ENCODE measurements around the gene TSACC.
A peak's percentile ranks its signal among the peaks of the same experiment; 100 is the strongest.
"Not testable (repeated sequence)": the region's sequence is repeated elsewhere in the genome, so short reads cannot be mapped to it uniquely, and the experiment has no call there.

The TSACC gene

GRCh38 chr1:156338180-156338976 is at the start of gene TSACC, which contains the start of gene CCT3:
Gene TSACC (plus strand): TSS chr1:156338526. CDS start chr1:156339758, 1,232 bp downstream.
Gene CCT3 (minus strand): TSS chr1:156338292. CDS start chr1:156338184, 108 bp downstream.
- DNase-seq (ENCODE audit: low spot score) = peak; percentile 100

- no peak for DNase-seq (ENCODE audit: low spot score)
These were observed 48.5 kb upstream of the TSACC start for GRCh38 chr1:156289857-156290256.

GRCh38 chr1:156291226-156292061 is 46.9 kb upstream of the TSACC start:
- peak; percentile 86 for DNase-seq (ENCODE audit: low spot score)

DNA sequence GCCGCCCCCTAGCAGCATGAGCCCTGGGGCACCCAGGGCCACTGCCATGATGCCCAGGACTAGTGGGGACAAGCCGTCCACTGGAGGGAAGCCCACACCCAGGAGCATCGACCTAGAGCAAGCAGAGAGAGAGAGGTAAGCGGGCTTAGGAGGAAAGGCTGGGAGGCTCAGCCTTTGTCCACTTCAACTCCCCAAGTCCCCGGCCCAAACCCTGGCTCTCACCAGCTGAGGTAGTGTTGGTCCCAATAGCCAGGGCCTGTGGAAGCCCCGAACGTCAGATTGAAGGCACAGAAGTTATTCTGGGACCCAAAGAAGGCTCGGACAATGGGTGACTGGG is 45.3 kb upstream of the TSACC start:
- DNase-seq (ENCODE audit: low spot score) = no peak

DNA sequence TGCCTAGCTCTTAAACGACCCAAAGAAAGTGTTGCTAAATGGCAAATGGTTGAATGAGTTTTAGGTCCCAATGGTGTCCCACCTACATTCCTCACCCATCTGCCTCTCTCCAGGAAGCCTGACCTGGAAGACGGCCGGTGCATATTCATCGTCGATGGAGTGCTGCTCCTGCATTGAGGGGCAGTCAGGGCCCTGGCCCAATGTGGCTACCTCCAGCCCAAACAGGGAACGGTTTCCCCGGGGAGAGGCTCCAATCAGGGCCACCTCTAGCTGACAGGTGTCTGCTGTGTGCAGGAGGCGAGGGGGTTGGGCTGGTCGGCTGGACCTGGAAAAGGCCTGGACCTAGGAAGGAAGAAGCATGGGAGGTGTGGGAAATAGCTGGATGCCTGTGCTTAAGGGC is 44.4 kb upstream of the TSACC start:
- DNase-seq (ENCODE audit: low spot score) = no peak

DNA sequence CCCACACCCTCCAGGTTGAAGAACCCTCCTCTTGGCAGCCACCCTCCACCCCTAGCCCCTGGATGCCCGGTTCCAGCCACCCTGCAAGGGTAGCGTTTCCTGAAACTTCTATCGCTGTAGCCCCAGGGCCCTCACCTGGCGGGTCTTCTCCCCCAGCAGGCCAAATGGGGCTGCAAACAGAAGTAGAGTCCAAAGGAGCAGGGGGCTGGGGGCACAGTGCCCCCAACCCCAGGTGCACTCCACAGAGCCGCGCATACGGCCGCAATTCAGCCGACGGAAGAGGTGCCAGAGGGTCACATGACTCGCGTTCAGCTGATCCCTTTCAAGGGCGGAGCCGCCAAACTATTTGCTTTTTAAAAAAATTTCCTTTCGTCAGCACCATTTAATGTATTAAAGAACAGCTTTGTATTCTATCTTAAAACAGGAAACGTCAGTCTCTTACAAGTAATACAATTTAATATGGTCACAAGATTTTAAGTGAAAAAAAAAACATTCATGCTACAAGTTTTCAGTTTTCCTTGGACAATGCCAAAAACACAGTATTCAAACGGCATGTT is 42.9 kb upstream of the TSACC start, which contains the start of gene GLMP:
Gene GLMP (minus strand): TSS at position 289 of the 557 bp plus-strand sequence. CDS start 34 bp downstream, at position 255.
- peak; percentile 69 for DNase-seq (ENCODE audit: low spot score)

DNA sequence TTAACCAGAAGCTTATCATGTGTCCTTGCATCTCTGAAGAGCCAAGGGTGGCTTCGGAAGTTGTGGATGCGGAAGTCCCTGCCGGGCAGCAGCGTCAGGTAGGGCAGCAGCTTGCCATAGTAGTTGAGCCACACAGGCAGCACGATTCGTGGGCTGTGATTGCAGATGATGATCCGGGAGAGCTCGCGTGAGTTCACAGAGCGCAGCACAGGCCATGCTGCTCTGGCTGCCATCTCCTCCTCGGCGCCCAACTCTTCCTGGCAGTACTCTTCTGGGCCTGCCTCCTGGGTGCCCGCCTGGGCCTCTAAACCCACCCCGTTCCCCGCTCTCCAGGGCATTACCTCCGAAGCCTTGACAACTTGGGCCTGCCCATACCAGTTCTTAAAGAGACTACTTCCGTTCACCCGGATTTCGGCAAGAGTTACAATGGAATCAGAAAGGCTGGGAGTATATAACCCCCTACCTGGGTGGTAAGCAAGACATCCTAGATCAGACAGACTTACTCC is 39.4 kb upstream of the TSACC start, which contains the start of gene VHLL:
Gene VHLL (minus strand): TSS at position 456 of the 506 bp plus-strand sequence. CDS start 118 bp downstream, at position 338.
- DNase-seq (ENCODE audit: low spot score) = no peak

- DNase-seq (ENCODE audit: low spot score) = no peak
These were observed 35.1 kb upstream of the TSACC start for GRCh38 chr1:156303241-156303640.

- DNase-seq (ENCODE audit: low spot score) = no peak
These were observed 33.1 kb upstream of the TSACC start for GRCh38 chr1:156305215-156305614.

GRCh38 chr1:156308078-156308477 is 30.2 kb upstream of the TSACC start:
- DNase-seq (ENCODE audit: low spot score) = no peak

DNA sequence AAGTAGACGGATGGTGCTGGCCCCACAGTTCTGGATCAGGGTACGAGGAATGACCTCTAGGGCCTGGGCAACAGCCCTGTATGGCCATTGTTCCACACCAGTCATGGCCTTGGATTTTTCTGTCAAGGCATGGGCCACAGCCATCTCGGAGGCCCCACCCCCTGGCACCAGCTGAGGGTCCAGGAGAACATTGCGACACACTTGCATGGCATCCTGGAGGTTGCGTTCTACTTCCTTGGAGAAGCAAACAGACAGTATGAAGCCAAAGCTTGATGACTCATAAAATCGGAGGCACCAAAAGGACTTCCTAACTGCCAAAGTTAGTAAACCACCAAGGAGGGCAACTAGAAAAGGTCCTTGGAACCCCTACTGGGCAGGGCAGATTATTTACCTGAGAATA is 27.4 kb upstream of the TSACC start:
- no peak for DNase-seq (ENCODE audit: low spot score)

GRCh38 chr1:156316909-156317308 is 21.4 kb upstream of the TSACC start:
- no peak for DNase-seq (ENCODE audit: low spot score)

DNA sequence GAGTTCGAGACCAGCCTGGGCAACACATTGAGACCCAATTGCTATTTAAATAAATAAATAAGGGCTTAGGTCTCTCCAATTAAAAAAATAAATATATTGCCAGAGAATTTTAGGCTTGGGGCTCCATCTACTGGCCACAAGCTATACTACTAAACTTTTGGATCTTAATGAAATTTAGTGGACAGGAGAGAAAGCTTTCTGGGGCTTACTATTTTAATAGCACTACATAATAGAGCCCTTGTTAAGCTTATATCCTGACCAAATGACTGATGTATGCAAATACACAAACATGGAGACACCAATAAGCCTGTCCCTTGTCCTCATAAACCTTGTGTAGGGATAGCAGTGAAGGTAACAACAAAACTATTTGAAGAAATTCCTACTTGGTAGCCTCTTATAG is 18.7 kb upstream of the TSACC start:
- peak; percentile 16 for DNase-seq (ENCODE audit: low spot score)

DNA sequence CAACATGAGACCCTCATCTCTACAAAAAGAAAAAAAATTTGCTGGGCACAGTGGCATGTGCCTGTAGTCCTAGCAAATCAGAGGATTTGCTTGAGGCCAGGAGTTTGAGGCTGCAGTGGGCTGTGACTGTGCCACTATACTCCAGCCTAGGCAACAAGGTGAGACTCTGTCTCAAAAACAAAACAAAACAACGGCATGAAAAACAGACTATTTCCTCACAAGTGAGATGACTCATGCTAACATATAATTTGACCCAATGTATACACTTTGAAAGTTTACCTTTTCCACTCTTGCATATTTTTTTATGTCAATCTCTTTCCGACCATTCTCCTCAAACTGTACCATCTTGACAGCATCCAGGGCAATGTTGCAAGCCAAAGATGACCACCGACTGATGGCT is 17.8 kb upstream of the TSACC start:
- no peak for DNase-seq (ENCODE audit: low spot score)

- not testable (repeated sequence) for DNase-seq (ENCODE audit: low spot score)
These were observed 15.1 kb upstream of the TSACC start for GRCh38 chr1:156323179-156323578.

- no peak for DNase-seq (ENCODE audit: low spot score)
These were observed 2.1 kb upstream of the TSACC start for GRCh38 chr1:156336242-156336641.

GRCh38 chr1:156337052-156337887 is 1.1 kb upstream of the TSACC start:
- no peak for DNase-seq (ENCODE audit: low spot score)

DNA sequence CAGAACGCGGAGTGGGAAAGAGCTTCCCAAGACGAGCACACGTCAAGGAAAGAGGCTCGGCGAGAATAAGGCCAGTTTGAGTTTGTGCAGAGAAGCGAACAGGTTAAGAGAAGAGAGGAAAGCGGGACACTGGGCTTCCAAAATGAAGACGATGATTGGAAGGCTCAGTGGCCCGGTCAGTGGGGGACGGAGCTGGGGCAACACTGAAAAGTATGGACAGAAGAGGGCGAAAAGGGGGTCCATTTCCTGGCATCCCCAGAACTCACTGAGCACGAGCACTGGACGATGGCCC is 492 bp upstream of the TSACC start:
- no peak for DNase-seq (ENCODE audit: low spot score)

DNA sequence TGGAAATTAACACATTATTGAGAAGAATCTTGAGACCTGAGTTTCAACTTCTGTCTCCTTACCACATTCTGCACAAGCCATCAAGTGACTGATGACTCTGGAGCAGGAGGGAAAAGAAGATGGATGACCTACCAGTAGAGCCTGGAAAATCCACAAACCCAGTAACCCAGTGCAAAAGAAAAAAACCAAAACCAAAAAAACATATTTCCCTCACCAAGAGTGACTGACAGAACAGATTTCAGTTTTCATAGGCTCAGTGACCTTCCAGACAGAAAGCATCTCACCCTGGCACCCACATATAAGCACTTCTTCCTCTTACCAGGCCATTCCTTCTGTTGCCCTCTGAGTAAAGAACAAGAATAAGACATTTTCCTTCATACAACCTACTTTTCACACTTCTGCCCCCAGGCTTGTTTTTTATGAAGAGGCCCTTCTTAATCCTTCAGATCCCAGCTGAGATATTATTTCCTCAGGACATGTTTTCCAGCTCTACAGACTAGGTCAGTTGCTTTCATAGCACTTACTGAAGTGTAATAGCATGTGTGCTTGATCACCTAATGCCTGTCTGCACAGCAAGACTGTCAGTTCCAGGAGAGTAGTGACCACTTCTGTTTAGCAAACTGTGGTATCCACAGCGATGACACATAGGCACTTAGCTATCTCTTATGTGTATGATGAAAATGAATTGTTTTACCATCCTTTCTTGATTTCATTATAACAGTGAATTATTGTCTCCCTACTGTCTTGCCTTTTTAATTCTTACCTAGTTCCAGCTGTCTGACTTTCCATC is 4.0 kb downstream of the TSACC start:
- DNase-seq (ENCODE audit: low spot score) = no peak

- no peak for DNase-seq (ENCODE audit: low spot score)
These were observed 6.1 kb downstream of the TSACC start for GRCh38 chr1:156344409-156344808.

GRCh38 chr1:156346035-156346434 is 7.7 kb downstream of the TSACC start:
- not testable (repeated sequence) for DNase-seq (ENCODE audit: low spot score)
